Mammary epithelial cell (primary cell): Measurements from ENCODE around the gene ZNF778.

Experiments
- CTCF ChIP-seq, 2 donors: IDR thresholded peaks in 1 of 2; conservative IDR thresholded peaks in 1 of 2; 2 replicates each; pipeline ENCODE4 v1.5.1; 2011 to 2012; ENCODE audit warnings: inconsistent platforms in 2 of 2, low read length in 2 of 2, mild to moderate bottlenecking in 2 of 2, control low read depth in 1 of 2, low read depth in 1 of 2; ENCODE audit not compliant: insufficient read depth in 1 of 2; ENCODE audit errors: extremely low read depth in 1 of 2
- EZH2 ChIP-seq: IDR thresholded peaks from 2 replicates; pipeline ENCODE4 v1.6.1; 2012; ENCODE audit warnings: low read length, inconsistent platforms, borderline replicate concordance

GRCh38 chr16:89183975-89184676 lies 33.4 kb upstream of the ZNF778 start:
- no peak for TF ChIP-seq CTCF (conservative IDR thresholded peaks at IDR 0.05 in 1 of 2, IDR thresholded peaks at IDR 0.05 in 1 of 2; ENCODE audit: extremely low read depth in 1 of 2, insufficient read depth in 1 of 2, low read depth in 1 of 2, low read length in 2 of 2)
- TF ChIP-seq EZH2, result no peak
